Nephron progenitor cell (in vitro differentiated cells): ENCODE results near the gene UMPS.

Experiments
- DNase-seq: peaks from one replicate; pipeline ENCODE4 v3.0.0; 2021
- H3K27ac Mint-ChIP-seq: 2 replicates; pipeline ENCODE4 v1.8.0; 2021; ENCODE audit warnings: mild to moderate bottlenecking, moderate library complexity, mixed read lengths
- H3K27me3 Mint-ChIP-seq: 2 replicates; pipeline ENCODE4 v1.8.0; 2021; ENCODE audit warnings: mild to moderate bottlenecking, low read depth, mixed read lengths; ENCODE audit not compliant: poor library complexity
- H3K36me3 Mint-ChIP-seq: 2 replicates; pipeline ENCODE4 v1.8.0; 2021; ENCODE audit warnings: low read depth, mixed read lengths
- H3K4me1 Mint-ChIP-seq: 2 replicates; pipeline ENCODE4 v1.8.0; 2021; ENCODE audit warnings: mixed read lengths
- H3K4me3 Mint-ChIP-seq: 2 replicates; pipeline ENCODE4 v1.8.0; 2021; ENCODE audit warnings: mild to moderate bottlenecking, moderate library complexity, mixed read lengths
- H3K9me3 Mint-ChIP-seq: 2 replicates; pipeline ENCODE4 v1.8.0; 2021; ENCODE audit warnings: mild to moderate bottlenecking, moderate library complexity, mixed read lengths
- CTCF ChIP-seq: fragments of 200-600 bp; sonication (generic); IDR thresholded peaks from 2 replicates; pipeline ENCODE4 v1.5.0; 2021; ENCODE audit warnings: antibody characterized with exemption

Gene UMPS

GRCh38 chr3:124686028-124686670, 44.1 kb upstream of the UMPS start:
- Mint-ChIP-seq H3K27me3 (peaks cover 10% of the 10 kb centered on the region), H3K9me3 (no peaks in the 10 kb centered on the region), H3K4me1 (peaks cover 9% of the 10 kb centered on the region), H3K36me3 (no peaks in the 10 kb centered on the region), H3K4me3 (no peak overlapping the region), H3K27ac (no peak overlapping the region)
- no peak for DNase-seq
- no peak for TF ChIP-seq CTCF

- no peaks in the 10 kb centered on the region for H3K36me3 Mint-ChIP-seq
- H3K27ac Mint-ChIP-seq, result no peak overlapping the region
- no peaks in the 10 kb centered on the region for H3K9me3 Mint-ChIP-seq
- H3K4me3 Mint-ChIP-seq, result no peak overlapping the region
- DNase-seq, result peak; percentile 80
- peaks cover 9% of the 10 kb centered on the region for H3K4me1 Mint-ChIP-seq
- peak; percentile 82 for TF ChIP-seq CTCF
- peaks cover 10% of the 10 kb centered on the region for H3K27me3 Mint-ChIP-seq
These were observed 41.4 kb upstream of the UMPS start for GRCh38 chr3:124688581-124689454.

- Mint-ChIP-seq H3K27ac (no peak overlapping the region), H3K4me3 (no peak overlapping the region), H3K36me3 (peaks cover 1% of the 10 kb centered on the region), H3K9me3 (no peaks in the 10 kb centered on the region), H3K27me3 (peaks cover 11% of the 10 kb centered on the region), H3K4me1 (no peaks in the 10 kb centered on the region)
- no peak for TF ChIP-seq CTCF
- no peak for DNase-seq
These were observed 38.7 kb upstream of the UMPS start for GRCh38 chr3:124691599-124691998.

- no peak for DNase-seq
- Mint-ChIP-seq H3K4me1 (no peaks in the 10 kb centered on the region), H3K4me3 (no peak overlapping the region), H3K27me3 (peaks cover 4% of the 10 kb centered on the region), H3K9me3 (no peaks in the 10 kb centered on the region), H3K36me3 (peaks cover 5% of the 10 kb centered on the region), H3K27ac (no peak overlapping the region)
- no peak for TF ChIP-seq CTCF
These were observed 35.8 kb upstream of the UMPS start for GRCh38 chr3:124694486-124694885.

DNA sequence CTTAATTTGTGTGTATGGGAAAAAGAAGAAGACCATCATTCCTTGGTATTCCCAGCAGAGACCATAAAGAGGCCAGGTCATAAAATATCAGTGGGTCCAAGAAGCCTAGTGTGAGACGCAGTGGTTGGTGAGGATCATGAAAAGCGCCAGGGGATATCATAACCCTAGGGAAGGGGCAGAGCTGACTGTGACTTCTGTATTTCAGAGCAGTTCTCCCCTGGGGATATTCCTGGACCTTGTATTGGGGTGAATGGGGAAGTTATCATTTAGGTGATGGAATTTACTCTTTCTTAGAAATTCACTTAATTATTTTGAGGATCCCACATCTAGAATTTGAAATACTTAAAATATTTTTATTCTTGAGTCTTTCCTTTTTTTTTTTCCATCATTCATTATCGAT, 34.9 kb upstream of the UMPS start:
- Mint-ChIP-seq H3K4me3 (no peak overlapping the region), H3K4me1 (no peaks in the 10 kb centered on the region), H3K27me3 (peaks cover 4% of the 10 kb centered on the region), H3K9me3 (no peaks in the 10 kb centered on the region), H3K36me3 (peaks cover 5% of the 10 kb centered on the region), H3K27ac (no peak overlapping the region)
- TF ChIP-seq CTCF, result no peak
- no peak for DNase-seq
